ELF-1 (cell line): ENCODE data around the gene RFTN2.

Experiments
- DNase-seq: peaks from one replicate; pipeline ENCODE4 v3.0.0-alpha.2; 2016; ENCODE audit warnings: low read depth, low spot score

The RFTN2 gene

GRCh38 chr2:197675711-197676188 lies 363 bp upstream of the RFTN2 start:
- DNase-seq = peak; percentile 64

GRCh38 chr2:197674591-197674990 lies 796 bp downstream of the RFTN2 start:
- DNase-seq = no peak

DNA sequence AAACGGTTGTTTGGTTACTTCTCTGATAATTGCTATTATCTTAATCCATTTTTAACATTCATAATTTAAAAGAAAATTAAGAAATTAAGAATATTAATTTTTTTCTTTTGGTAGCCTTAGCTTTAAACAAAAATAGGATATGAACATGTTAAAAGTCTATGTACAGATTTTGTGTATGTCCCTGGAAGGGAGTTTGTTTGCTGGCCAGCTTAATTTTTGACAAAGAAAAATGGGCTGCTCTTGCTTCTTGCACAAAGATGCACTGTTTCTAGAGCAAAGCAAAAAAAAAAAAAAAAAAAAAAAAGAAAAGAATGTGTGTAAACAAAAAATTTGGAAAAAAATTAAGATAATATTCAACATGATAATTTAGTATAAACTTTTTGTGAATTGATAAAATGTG lies 1.3 kb downstream of the RFTN2 start:
- no peak for DNase-seq

DNA sequence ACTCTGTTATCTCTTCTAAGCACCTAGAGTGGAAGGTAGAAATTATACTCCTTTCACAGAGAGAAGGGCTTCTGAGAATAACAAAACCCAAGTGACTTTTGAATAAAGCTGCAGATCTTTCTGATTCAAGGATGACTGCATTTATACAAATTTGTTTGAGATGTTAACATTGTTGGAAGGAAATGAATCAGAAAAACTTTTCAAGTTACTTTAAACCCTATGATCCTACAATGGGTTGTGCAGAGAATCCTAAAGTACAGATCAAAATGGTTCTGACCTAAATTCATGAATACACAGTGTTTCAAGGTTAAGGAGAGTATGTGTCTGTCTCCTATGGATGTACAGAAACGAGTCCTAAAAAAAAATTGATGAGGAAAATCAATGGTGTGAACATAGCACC lies 1.8 kb downstream of the RFTN2 start:
- DNase-seq = no peak

DNA sequence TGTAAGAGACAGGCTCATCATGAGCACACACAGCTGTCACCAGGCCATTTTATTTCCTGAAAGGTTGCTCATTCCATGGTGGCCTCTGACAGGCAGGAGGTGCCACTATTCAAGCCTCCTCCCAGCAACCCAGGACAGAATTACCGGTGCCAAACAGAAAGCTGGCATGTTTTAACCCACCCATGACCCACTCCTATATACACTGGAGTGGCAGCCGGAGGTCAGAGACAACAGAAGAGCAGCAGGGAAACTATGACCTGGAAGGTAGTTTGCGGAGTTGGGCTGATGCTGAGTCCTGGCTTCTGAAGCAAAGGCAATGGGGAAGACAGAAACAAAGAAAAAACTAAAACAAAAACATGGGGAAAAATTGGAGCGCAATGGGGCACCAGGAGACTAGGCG lies 2.3 kb downstream of the RFTN2 start:
- DNase-seq = peak; percentile 6

GRCh38 chr2:197672371-197672893 lies 3.0 kb downstream of the RFTN2 start:
- DNase-seq = no peak

DNA sequence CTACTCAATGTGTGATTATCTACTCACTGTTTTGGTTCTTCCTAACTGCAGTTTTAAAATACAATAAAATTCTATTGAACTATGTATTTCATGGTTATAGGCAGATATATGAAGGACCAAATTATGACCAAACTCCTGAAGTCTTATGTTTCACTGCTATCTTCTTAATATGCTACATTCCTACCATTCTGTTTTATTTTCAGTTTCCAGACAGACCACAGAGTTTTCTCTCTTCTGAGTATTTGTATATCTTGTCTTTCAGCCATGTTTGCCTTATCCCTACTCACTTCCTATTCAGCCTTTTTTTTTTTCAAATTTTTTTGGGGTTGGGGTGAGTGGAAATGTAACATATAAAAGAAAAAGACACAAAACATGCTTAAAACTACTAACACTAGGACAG lies 6.3 kb downstream of the RFTN2 start:
- no peak for DNase-seq

DNA sequence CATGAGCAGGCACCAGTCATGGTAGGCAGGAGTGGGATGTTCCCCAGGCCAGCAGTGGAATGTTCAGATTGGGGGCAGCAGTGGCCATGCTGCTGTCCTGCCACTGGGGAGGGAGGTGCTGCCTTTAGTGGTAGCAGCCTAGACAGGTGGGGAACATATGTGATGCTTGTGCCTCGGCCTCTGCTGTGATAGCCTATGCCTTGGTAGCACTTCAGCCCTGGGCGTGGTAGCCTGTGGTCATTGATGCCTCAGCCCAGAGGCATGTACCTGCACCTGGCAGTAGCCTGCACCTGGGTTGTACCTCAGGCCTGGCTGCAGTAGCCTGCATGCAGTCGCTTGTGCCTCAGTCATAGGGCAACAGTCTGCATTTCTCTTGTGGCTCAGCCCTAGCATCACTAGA lies 7.1 kb downstream of the RFTN2 start:
- DNase-seq = no peak

DNA sequence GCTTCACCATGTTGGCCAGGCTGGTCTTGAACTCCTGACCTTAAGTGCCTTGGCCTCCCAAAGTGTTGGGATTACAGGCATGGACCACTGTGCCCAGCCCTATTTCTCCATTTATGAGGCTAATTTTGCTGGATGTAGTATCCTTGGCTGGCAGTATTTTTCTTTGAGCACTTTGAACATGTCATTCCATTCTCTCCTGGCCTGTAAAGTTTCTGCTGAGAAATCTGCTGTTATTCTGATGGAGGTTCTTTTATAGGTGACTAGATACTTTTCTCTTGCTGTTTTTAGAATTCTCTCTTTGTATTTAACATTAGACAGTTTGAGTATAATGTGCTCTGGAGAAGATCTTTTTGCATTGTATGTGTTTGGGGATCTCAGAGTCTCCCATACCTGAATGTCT lies 9.1 kb downstream of the RFTN2 start:
- no peak for DNase-seq

- DNase-seq = no peak
Measured at GRCh38 chr2:197661626-197662025, 13.8 kb downstream of the RFTN2 start.

- DNase-seq = no peak
Measured at GRCh38 chr2:197657562-197657961, 17.8 kb downstream of the RFTN2 start.

DNA sequence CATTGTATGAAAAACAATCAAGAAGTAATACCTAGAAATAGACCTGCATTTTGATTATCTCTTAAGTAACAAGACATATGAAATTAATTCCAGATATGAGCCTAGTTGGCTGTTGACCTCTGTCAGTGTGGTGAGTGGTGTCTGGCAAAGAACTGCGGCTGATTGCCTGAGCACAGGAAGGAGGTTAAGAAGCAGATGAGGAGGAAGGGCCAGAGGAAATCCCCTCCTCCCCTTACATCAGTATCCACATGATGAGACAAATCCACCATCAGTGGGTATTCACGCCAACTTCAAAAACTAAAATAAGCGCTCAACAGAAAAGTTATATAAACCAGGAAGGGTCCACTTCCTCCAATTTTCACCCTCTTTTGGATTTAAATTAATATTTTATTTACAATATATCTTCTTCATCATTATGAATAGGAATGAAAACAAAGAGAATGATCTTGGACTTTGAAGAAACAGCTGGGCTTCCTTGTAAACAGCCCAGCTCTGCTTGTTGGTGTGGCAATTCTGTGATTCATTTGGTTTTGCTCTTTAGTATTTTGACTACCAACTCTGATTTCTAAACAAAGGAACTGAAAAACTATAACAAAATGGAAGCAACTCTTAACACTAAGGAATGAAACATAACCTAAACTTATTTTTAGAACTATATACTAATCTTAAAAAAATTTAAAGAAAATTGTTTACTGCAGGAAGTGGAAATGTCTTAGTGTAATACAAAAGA lies 27.3 kb downstream of the RFTN2 start:
- DNase-seq = no peak

- no peak for DNase-seq
Measured at GRCh38 chr2:197641666-197642065, 33.7 kb downstream of the RFTN2 start.

- DNase-seq = peak; percentile 36
Measured at GRCh38 chr2:197640571-197641122, 34.7 kb downstream of the RFTN2 start.

DNA sequence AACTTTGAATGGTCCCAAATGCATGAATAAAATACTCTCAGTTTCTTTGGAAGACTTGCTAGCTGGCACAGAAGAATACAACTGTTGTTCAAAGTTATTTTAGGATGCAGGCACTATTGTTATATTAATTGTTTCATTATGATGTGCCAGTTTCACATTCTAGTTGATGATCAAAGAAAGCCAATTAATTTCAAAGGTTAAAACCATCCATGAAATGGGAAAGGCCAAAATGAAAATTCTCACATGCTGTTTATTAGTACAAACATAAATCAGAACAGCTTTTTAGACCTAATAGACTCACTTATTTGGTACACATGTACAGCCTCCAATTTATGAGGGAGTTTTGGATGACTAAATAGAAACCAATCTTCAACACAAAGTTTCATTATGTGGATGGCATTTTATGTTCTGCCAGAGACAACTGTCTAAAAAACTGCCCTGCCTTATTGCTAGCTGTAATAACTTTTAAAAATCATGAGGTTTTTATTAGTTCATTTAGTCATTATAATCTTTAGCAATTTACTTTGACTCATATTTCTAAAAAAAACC lies 42.2 kb downstream of the RFTN2 start:
- no peak for DNase-seq

DNA sequence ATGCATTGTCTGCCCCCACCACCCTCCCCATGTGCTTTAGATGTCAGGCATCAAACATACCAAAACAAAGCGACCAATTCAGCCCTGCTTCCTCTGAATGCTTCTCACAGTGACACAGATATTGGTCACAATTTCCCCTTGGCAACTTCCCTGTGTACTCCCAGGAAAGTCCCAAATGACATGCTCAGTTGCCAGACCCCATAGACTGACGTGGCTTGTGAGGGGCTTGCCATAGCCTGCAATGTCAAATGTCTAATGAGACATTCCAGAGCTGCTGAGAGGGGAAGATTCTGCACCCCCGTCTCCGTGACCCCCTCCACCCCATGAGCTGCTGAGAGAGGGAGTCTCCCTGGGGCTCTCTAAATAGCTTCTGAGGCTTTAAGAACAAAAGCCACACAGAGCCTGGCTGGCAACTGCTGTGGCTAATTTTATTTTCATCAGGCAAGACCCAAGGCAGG lies 47.3 kb downstream of the RFTN2 start:
- peak; percentile 49 for DNase-seq

GRCh38 chr2:197626965-197627625 lies 48.3 kb downstream of the RFTN2 start:
- no peak for DNase-seq

GRCh38 chr2:197620133-197620532 lies 55.3 kb downstream of the RFTN2 start:
- no peak for DNase-seq

DNA sequence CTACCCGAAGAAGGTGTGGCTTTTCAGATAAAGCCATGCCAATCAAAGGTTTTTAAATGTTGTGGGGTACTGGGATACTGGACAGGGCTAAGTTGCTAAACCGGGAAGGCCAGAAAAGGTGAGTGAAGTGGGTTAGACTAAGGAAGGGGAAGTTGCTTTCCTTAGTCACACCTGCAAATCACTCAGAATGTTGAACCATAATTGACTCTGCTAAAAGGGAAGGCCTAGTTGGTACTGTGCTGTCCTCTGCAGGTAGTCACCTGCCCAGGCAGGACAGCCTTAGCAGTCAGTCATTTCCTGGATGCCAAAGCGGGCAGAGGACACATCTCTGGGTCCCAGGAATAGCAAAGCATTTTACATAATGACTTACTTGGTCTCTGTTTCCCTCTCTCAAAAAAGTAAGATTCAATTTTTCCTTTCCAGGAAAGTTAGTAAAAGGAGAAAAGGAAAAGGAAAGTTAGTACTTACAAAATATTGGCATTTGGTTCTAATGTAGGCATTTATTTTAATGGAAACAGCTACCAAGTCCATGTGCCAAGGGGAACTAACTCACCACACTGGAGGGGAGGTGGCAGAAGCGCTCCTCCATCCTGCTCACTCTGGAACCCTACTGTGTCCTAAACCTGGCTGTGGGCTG lies 60.3 kb downstream of the RFTN2 start:
- DNase-seq = no peak

DNA sequence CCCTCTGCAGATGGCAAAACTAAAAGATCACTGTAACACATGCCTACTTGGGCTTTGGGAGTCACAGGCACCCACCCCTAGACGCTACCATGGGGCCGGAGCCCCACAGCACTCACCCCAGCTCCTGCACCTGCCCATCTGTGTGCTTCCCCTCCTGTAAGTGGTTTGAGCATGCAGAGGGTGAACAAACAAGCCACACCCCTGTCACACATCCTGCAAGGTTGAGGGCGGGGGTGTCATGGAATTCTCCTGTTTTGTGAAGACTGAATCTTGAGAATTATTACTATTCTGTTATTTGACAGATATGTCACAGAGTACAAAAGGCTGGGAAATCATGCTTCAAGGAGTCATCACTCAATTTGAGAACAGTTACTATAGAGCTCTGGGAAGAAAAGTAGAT lies 60.9 kb downstream of the RFTN2 start:
- DNase-seq = no peak

- DNase-seq = no peak
Measured at GRCh38 chr2:197613509-197613987, 61.8 kb downstream of the RFTN2 start.

- DNase-seq = no peak
Measured at GRCh38 chr2:197606180-197606579, 69.2 kb downstream of the RFTN2 start.
